Erythroblast (primary cell): ENCODE measurements around the gene SDK2.

ENCODE experiments used
- GATA1 ChIP-seq: IDR thresholded peaks from 2 replicates; pipeline ENCODE4 v1.6.1; 2011; ENCODE audit warnings: low read depth, mild to moderate bottlenecking, control low read depth, low read length, moderate library complexity
- POLR2A ChIP-seq: IDR thresholded peaks from 2 replicates; pipeline ENCODE4 v1.6.1; 2011; ENCODE audit warnings: mild to moderate bottlenecking, low read length

DNA sequence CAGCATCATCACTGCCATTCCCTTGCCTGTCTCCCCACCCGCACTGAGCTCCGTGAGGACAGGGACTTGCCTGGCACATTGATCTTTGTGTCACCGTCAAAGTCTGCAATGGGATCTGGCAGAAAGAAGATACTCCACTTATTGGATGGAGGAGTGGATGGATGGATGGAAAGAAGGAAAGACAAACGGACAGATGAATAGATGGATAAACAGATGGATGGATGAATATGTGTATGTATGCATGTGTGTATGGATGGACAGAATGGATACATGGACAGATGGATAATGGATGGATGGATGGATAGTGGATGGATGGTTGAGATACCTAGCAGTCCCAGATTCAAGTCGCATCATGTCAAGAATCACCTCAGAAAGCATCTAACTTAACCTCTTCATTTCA lies 99.9 kb downstream of the SDK2 start:
- TF ChIP-seq POLR2A (no peak), GATA1 (no peak)
